ENCODE results near the gene MFGE8.
A peak's percentile ranks its signal among the peaks of the same experiment; 100 is the strongest.

Gene MFGE8

DNA sequence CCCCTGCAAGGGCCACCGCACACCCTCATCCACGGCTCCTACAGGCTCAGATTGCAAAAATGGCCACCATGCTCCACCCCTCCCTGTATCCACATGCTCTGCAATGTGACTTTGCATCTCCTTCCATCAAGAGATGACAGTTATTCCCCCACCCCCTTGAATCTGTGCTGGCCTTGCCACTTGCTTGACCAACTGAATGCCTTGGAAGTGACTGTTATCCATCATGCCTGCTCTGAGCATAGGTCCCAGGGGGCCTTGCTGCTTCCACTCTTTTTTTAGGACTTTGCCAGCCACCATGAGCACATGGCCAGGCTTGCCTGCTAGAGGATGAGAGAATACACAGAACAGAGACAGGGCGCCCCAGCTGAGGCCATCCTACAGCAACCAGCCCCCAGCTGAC lies 31.4 kb downstream of the MFGE8 start:
- no peak for DNase-seq (ENCODE audit: extremely low spot score)
- ChIA-PET POLR2A (no interaction called here), CTCF (no interaction called here)
- TF ChIP-seq LEF1 (IDR thresholded peaks at IDR 0.05; ENCODE audit: borderline replicate concordance) = no peak
- TF ChIP-seq BHLHE40 (IDR thresholded peaks at IDR 0.05; ENCODE audit: borderline replicate concordance) = no peak
- no peak for TF ChIP-seq FOXM1 (IDR thresholded peaks at IDR 0.05; ENCODE audit: borderline replicate concordance)

DNA sequence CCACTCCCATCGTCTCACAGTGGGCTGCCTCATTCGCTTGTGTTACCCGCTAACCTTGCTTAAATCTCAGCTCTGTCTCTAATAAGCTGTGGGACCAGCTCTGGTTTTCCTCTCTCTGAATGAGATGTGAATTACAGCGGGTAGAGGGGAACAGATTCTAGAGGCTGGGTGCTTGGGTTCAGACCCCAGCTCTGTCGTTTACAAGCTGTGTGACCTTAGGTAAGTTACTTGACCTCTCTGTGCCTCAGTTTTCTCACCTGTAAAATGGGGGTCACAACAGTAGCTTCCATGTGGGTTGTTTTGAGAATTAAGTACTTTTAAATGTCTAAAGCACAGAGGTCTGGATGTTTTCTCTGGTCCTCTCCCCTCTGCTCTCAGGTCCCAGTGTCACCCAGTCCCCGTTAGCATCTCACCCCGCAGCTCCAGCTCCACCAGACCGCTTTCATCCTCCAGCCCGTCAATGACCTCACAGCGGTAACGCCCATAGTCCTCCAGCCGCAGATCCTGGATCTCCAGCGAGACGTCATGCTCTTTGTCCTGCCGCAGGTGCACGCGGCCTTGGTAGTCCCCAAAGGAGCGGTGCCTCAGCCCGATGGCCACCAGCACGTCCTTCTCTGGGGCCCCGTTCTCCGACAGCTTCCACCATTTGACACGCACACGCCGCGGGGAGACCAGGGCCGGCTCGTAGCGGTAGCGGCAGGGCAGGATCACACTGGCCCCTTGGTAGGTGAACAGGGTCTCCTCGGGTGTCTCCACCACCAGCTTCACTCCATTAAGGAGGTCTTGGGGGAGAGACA lies 32.0 kb downstream of the MFGE8 start:
- ChIA-PET POLR2A (no interaction called here), CTCF (interaction anchor here (0.6 kb wide), 1 partner anchor 10 kb away, joined by 3 read pairs; no protein-coding TSS in a partner anchor)
- DNase-seq (ENCODE audit: extremely low spot score) = no peak
- no peak for TF ChIP-seq SP1 (IDR thresholded peaks at IDR 0.05)
- no peak for TF ChIP-seq FOXA1 (IDR thresholded peaks at IDR 0.05)

DNA sequence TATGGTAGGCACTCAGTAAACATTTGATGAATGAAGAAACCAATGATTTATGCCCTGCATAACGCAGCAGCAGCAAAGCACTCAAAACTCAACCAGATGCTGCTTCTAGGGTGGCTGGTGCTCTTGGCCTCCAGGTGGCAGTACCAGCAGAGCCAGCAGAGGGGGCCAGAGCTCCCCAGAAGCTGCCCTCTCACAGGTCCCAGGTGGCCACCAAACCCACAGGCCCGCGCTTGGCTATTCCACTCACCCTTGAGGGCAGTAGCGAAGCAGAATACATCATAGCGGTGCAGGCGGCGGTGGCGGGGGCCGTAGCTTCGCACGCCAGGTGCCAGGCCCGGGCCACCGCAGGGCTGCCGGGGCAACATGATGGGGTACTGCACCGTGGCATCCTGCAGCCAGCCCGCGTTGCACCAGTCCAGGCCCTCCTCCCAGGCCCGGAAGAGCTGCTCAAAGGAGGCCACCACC lies 34.4 kb downstream of the MFGE8 start:
- peak; percentile 85 for DNase-seq (ENCODE audit: extremely low spot score)
- ChIA-PET CTCF (interaction anchor here (0.8 to 2.4 kb wide), 13 partner anchors 8 to 179 kb away, joined by 3 to 9 read pairs (median 6); partner anchors contain the start of gene HAPLN3), POLR2A (interaction anchor here (1.1 kb wide), 1 partner anchor 33 kb away, joined by 4 read pairs; no protein-coding TSS in a partner anchor)
- no peak for TF ChIP-seq ELF4 (IDR thresholded peaks at IDR 0.05)
- no peak for TF ChIP-seq CTBP1 (IDR thresholded peaks at IDR 0.05; ENCODE audit: borderline replicate concordance)
- no peak for TF ChIP-seq L3MBTL2 (conservative IDR thresholded peaks at IDR 0.05)
- TF ChIP-seq BHLHE40 (IDR thresholded peaks at IDR 0.05; ENCODE audit: borderline replicate concordance) = no peak
- TF ChIP-seq, protein P1, sequence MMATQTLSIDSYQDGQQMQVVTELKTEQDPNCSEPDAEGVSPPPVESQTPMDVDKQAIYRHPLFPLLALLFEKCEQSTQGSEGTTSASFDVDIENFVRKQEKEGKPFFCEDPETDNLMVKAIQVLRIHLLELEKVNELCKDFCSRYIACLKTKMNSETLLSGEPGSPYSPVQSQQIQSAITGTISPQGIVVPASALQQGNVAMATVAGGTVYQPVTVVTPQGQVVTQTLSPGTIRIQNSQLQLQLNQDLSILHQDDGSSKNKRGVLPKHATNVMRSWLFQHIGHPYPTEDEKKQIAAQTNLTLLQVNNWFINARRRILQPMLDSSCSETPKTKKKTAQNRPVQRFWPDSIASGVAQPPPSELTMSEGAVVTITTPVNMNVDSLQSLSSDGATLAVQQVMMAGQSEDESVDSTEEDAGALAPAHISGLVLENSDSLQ (IDR thresholded peaks at IDR 0.05) = no peak
- no peak for TF ChIP-seq FOXA1 (IDR thresholded peaks at IDR 0.05)
- TF ChIP-seq TARDBP (IDR thresholded peaks at IDR 0.05) = no peak
- TF ChIP-seq FOXK2 (IDR thresholded peaks at IDR 0.05) = no peak

DNA sequence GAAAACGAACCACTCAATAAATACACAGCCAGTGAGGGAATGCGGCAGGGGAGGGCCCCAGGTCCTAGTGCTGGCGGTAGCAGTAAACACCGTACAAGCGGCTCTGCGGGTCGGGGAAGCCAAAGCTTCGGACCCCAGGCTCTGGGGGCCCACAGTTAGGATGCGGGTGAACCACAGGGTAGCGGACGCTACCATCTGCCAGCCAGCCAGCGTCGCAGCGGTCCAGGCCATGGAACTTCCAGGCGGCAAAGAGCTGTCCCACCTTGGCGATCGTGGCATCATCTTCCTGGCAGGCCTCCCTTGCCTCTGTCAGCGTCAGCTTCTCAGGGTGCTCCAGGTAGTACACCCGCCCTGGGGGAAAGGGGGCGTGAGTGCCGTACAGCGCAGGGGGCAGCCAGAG lies 35.3 kb downstream of the MFGE8 start:
- POLR2A ChIA-PET = no interaction called here
- no peak for DNase-seq (ENCODE audit: extremely low spot score)
- CTCF ChIA-PET = interaction anchor here (0.8 to 2.4 kb wide), 10 partner anchors 10 to 180 kb away, joined by 3 to 9 read pairs (median 6); partner anchors contain the start of gene HAPLN3
- TF ChIP-seq BHLHE40 (IDR thresholded peaks at IDR 0.05; ENCODE audit: borderline replicate concordance) (no peak), FOXM1 (IDR thresholded peaks at IDR 0.05; ENCODE audit: borderline replicate concordance) (no peak), ARNT (IDR thresholded peaks at IDR 0.05) (no peak), HDGF (IDR thresholded peaks at IDR 0.05; ENCODE audit: borderline replicate concordance) (no peak), NFRKB (IDR thresholded peaks at IDR 0.05) (no peak), LEF1 (IDR thresholded peaks at IDR 0.05; ENCODE audit: borderline replicate concordance) (no peak), ZNF384 (IDR thresholded peaks at IDR 0.05) (no peak), CTBP1 (IDR thresholded peaks at IDR 0.05; ENCODE audit: borderline replicate concordance) (no peak), FOXK2 (IDR thresholded peaks at IDR 0.05) (no peak), TARDBP (IDR thresholded peaks at IDR 0.05) (no peak), L3MBTL2 (conservative IDR thresholded peaks at IDR 0.05) (no peak), SUZ12 (IDR thresholded peaks at IDR 0.05) (no peak), FOXA1 (IDR thresholded peaks at IDR 0.05) (no peak), SP1 (IDR thresholded peaks at IDR 0.05) (no peak), ELF4 (IDR thresholded peaks at IDR 0.05) (no peak)
- TF ChIP-seq, protein P1 (IDR thresholded peaks at IDR 0.05) = no peak

DNA sequence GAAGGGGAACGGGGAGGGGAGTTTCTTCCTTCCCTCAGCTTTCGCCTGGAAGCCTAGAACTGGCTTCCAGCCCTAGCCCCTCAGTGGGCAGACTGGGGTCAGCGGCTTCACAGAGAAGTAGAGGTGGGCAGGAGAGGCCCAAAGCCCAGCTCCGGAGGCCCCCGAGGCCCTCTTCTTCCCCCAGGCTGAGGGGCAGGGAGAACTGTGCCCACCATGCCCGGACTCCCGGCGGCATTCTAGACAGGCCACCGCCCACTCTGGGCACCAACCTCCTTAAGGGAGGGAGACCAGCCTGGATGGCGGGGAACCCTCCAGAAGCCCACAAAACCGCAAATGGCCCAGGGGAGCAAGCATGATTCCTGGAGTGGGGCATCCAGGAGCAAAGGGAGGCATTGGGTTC lies 35.8 kb downstream of the MFGE8 start:
- no peak for DNase-seq (ENCODE audit: extremely low spot score)
- ChIA-PET CTCF (interaction anchor here (1.7 to 2.4 kb wide), 2 partner anchors 13 to 43 kb away, joined by 6 to 9 read pairs; no protein-coding TSS in a partner anchor), POLR2A (no interaction called here)
- TF ChIP-seq FOXM1 (IDR thresholded peaks at IDR 0.05; ENCODE audit: borderline replicate concordance) = no peak
- TF ChIP-seq TARDBP (IDR thresholded peaks at IDR 0.05) = no peak
- TF ChIP-seq ARNT (IDR thresholded peaks at IDR 0.05) = no peak
- no peak for TF ChIP-seq BHLHE40 (IDR thresholded peaks at IDR 0.05; ENCODE audit: borderline replicate concordance)
- TF ChIP-seq, protein P1 (IDR thresholded peaks at IDR 0.05) = no peak
- no peak for TF ChIP-seq CTBP1 (IDR thresholded peaks at IDR 0.05; ENCODE audit: borderline replicate concordance)

DNA sequence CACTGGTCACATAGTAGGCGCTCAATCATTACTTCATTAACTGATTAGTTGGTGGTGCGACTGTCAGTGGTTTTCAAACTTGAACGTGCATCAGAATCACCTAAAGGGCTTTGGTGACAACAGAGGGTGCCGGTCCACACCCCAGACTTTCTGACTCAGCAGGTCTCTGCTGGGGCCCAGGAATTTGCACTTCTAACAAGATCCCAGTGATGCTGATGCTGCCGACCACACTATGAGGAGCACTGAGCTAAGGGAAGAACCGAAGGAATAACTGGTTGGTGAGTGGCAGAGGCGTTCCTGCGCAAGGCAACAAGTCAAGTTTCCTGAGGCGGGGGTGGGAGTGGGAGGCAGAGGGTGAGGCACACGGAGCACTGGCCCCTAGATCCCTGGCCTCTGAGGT lies 36.6 kb downstream of the MFGE8 start:
- CTCF ChIA-PET = no interaction called here

More for the DNA sequence above, 36.6 kb downstream of the MFGE8 start:
- no peak for DNase-seq (ENCODE audit: extremely low spot score)
- TF ChIP-seq TARDBP (IDR thresholded peaks at IDR 0.05) = no peak
- no peak for TF ChIP-seq HDGF (IDR thresholded peaks at IDR 0.05; ENCODE audit: borderline replicate concordance)
- no peak for TF ChIP-seq BHLHE40 (IDR thresholded peaks at IDR 0.05; ENCODE audit: borderline replicate concordance)
- TF ChIP-seq FOXK2 (IDR thresholded peaks at IDR 0.05) = no peak
- TF ChIP-seq, protein P1 (IDR thresholded peaks at IDR 0.05) = no peak
- no peak for TF ChIP-seq CTBP1 (IDR thresholded peaks at IDR 0.05; ENCODE audit: borderline replicate concordance)
- no peak for TF ChIP-seq L3MBTL2 (conservative IDR thresholded peaks at IDR 0.05)
- TF ChIP-seq FOXM1 (IDR thresholded peaks at IDR 0.05; ENCODE audit: borderline replicate concordance) = no peak
- no peak for TF ChIP-seq SUZ12 (IDR thresholded peaks at IDR 0.05)
- no peak for TF ChIP-seq FOXA1 (IDR thresholded peaks at IDR 0.05)
- no peak for TF ChIP-seq SP1 (IDR thresholded peaks at IDR 0.05)
- TF ChIP-seq ZNF384 (IDR thresholded peaks at IDR 0.05) = no peak
- TF ChIP-seq ARNT (IDR thresholded peaks at IDR 0.05) = no peak
- TF ChIP-seq NFRKB (IDR thresholded peaks at IDR 0.05) = no peak
- no peak for TF ChIP-seq LEF1 (IDR thresholded peaks at IDR 0.05; ENCODE audit: borderline replicate concordance)
- no peak for TF ChIP-seq ELF4 (IDR thresholded peaks at IDR 0.05)
- POLR2A ChIA-PET = no interaction called here
